ENCODE data around the gene DDN.

DDN gene

GRCh38 chr12:48982397-48983080 is 16.6 kb downstream of the DDN start:
- TF ChIP-seq, protein P1, sequence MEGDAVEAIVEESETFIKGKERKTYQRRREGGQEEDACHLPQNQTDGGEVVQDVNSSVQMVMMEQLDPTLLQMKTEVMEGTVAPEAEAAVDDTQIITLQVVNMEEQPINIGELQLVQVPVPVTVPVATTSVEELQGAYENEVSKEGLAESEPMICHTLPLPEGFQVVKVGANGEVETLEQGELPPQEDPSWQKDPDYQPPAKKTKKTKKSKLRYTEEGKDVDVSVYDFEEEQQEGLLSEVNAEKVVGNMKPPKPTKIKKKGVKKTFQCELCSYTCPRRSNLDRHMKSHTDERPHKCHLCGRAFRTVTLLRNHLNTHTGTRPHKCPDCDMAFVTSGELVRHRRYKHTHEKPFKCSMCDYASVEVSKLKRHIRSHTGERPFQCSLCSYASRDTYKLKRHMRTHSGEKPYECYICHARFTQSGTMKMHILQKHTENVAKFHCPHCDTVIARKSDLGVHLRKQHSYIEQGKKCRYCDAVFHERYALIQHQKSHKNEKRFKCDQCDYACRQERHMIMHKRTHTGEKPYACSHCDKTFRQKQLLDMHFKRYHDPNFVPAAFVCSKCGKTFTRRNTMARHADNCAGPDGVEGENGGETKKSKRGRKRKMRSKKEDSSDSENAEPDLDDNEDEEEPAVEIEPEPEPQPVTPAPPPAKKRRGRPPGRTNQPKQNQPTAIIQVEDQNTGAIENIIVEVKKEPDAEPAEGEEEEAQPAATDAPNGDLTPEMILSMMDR (IDR thresholded peaks at IDR 0.05; ENCODE audit: control insufficient read depth, extremely low read depth, insufficient read depth) = no peak
- DNase-seq (ENCODE audit: low read depth) = no peak
- no peak overlapping the region for H3K4me3 ChIP-seq (ENCODE audit: low read depth, low read length)

GRCh38 chr12:48981757-48982157 is 17.4 kb downstream of the DDN start:
- TF ChIP-seq, protein P1 (IDR thresholded peaks at IDR 0.05; ENCODE audit: control insufficient read depth, extremely low read depth, insufficient read depth) = no peak
- no peak for DNase-seq (ENCODE audit: low read depth)
- H3K4me3 ChIP-seq (ENCODE audit: low read depth, low read length) = no peak overlapping the region

DNA sequence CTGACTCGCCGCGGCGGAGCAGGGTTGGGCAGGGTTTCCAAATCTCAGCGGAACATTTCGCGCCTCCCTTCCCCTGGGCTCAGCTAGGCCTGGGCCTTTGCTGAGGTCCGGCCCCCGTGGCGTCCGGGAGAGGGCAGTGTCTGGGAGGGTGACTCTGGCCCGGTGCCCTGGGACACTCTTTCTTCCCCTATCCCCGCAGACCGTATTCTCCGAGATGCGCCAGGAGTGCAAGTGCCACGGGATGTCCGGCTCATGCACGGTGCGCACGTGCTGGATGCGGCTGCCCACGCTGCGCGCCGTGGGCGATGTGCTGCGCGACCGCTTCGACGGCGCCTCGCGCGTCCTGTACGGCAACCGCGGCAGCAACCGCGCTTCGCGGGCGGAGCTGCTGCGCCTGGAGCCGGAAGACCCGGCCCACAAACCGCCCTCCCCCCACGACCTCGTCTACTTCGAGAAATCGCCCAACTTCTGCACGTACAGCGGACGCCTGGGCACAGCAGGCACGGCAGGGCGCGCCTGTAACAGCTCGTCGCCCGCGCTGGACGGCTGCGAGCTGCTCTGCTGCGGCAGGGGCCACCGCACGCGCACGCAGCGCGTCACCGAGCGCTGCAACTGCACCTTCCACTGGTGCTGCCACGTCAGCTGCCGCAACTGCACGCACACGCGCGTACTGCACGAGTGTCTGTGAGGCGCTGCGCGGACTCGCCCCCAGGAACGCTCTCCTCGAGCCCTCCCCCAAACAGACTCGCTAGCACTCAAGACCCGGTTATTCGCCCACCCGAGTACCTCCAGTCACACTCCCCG is 18.0 kb downstream of the DDN start:
- TF ChIP-seq, protein P1 (IDR thresholded peaks at IDR 0.05; ENCODE audit: control insufficient read depth, extremely low read depth, insufficient read depth) = no peak
- H3K4me3 ChIP-seq (ENCODE audit: low read depth, low read length) = no peak overlapping the region
- DNase-seq (ENCODE audit: low read depth) = no peak

DNA sequence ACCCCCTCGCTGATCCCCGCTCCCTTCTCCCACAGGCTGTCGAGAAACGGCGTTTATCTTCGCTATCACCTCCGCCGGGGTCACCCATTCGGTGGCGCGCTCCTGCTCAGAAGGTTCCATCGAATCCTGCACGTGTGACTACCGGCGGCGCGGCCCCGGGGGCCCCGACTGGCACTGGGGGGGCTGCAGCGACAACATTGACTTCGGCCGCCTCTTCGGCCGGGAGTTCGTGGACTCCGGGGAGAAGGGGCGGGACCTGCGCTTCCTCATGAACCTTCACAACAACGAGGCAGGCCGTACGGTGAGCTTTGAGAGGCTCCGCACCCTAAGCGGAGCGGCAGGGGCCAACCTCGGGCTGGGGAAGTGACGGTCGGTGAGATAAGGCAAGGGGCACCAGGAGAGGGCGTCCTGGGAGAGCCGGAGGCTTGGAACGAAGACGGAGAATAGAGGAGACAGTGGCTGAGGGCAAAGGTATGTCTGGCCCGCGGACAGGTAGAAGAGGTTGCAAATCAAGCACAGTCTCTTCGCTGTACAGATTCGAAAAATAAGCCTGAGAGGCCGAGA is 18.7 kb downstream of the DDN start:
- no peak for DNase-seq (ENCODE audit: low read depth)
- TF ChIP-seq, protein P1 (IDR thresholded peaks at IDR 0.05; ENCODE audit: control insufficient read depth, extremely low read depth, insufficient read depth) = no peak
- H3K4me3 ChIP-seq (ENCODE audit: low read depth, low read length) = no peak overlapping the region

- TF ChIP-seq, protein P1 (IDR thresholded peaks at IDR 0.05; ENCODE audit: control insufficient read depth, extremely low read depth, insufficient read depth) = no peak
- H3K4me3 ChIP-seq (ENCODE audit: low read depth, low read length) = no peak overlapping the region
- DNase-seq (ENCODE audit: low read depth) = no peak
Measured at GRCh38 chr12:48979602-48980388, 19.4 kb downstream of the DDN start.

- H3K4me3 ChIP-seq (ENCODE audit: low read depth, low read length) = no peak overlapping the region
- DNase-seq (ENCODE audit: low read depth) = no peak
- TF ChIP-seq, protein P1 (IDR thresholded peaks at IDR 0.05; ENCODE audit: control insufficient read depth, extremely low read depth, insufficient read depth) = no peak
Measured at GRCh38 chr12:48978741-48979601, 20.2 kb downstream of the DDN start.
